Measurements from ENCODE around the gene RARRES1.
A peak's percentile ranks its signal among the peaks of the same experiment; 100 is the strongest.

Gene RARRES1

DNA sequence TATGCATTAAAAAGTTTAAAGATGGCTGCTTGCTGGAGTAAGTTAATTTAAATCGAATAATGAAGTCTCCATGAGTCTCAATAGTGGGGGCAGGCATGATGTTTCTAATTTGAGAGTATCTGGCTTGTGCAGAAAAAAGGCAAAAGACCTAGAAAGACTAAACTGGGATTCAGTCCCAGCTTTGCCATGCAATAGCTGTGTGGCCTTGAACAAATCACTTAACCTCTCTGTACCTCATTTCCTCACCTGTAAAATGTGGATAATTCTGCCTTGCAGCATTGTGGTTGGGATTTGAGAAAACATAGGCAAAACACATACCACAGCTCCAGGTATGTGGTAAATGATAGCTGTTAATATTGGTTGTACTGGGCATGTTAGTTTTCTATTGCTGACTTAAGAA, 68.4 kb downstream of the RARRES1 start:
- no peaks in the 10 kb centered on the region for H3K4me1 ChIP-seq (ENCODE audit: low read length)
- H2AFZ ChIP-seq (ENCODE audit: low read length): no peak overlapping the region
- H3K9me2 ChIP-seq (replicated peaks; ENCODE audit: insufficient read depth, low read length): no peaks in the 10 kb centered on the region
- H3K4me2 ChIP-seq (ENCODE audit: low read depth, low read length): no peak overlapping the region
- no peaks in the 10 kb centered on the region for H3K27me3 ChIP-seq (replicated peaks; ENCODE audit: insufficient read depth, low read length)
- TF ChIP-seq, protein P1, sequence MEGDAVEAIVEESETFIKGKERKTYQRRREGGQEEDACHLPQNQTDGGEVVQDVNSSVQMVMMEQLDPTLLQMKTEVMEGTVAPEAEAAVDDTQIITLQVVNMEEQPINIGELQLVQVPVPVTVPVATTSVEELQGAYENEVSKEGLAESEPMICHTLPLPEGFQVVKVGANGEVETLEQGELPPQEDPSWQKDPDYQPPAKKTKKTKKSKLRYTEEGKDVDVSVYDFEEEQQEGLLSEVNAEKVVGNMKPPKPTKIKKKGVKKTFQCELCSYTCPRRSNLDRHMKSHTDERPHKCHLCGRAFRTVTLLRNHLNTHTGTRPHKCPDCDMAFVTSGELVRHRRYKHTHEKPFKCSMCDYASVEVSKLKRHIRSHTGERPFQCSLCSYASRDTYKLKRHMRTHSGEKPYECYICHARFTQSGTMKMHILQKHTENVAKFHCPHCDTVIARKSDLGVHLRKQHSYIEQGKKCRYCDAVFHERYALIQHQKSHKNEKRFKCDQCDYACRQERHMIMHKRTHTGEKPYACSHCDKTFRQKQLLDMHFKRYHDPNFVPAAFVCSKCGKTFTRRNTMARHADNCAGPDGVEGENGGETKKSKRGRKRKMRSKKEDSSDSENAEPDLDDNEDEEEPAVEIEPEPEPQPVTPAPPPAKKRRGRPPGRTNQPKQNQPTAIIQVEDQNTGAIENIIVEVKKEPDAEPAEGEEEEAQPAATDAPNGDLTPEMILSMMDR (IDR thresholded peaks at IDR 0.05; ENCODE audit: low read length): no peak
- no peak for TF ChIP-seq EZH2phosphoT487 (IDR thresholded peaks at IDR 0.05; ENCODE audit: low read length)
- no peak for TF ChIP-seq EZH2 (optimal IDR thresholded peaks at IDR 0.05; ENCODE audit: low read depth, low read length)
- no peak for DNase-seq
- no peak overlapping the region for H3K4me3 ChIP-seq (ENCODE audit: low read length)
- no peak overlapping the region for H3K9ac ChIP-seq (ENCODE audit: low read length)
- no peak overlapping the region for H3K27ac ChIP-seq (ENCODE audit: low read length)
- H3F3A ChIP-seq (ENCODE audit: insufficient read depth, low read length): no peaks in the 10 kb centered on the region
- no peaks in the 10 kb centered on the region for H3K9me3 ChIP-seq (replicated peaks; ENCODE audit: insufficient read depth, low read length)
- no peaks in the 10 kb centered on the region for H4K20me1 ChIP-seq (ENCODE audit: insufficient read depth, low read length)
- H3K79me2 ChIP-seq (ENCODE audit: low read length): no peaks in the 10 kb centered on the region; the same call in 1 of the 2 replicates
- H3K36me3 ChIP-seq (replicated peaks; ENCODE audit: insufficient read depth, low read length): peaks cover 27% of the 10 kb centered on the region

DNA sequence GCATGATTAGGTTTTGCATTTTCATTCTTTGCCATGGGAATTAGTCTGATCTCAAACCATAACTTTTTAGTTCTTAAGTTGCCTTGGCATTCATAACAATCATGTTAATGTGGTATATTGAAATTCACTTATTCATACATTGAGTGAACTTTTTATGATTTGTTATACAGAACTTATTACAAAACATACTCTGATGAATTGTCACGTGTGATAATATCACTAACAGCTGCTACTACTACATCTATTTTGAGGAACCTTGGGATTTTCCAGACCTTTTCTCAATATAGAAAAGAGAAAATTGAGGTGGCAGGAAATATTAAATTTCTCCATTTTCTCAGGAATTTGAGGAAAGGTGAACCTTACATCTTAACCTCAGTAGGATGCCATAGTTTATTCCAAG, 69.0 kb downstream of the RARRES1 start:
- no peaks in the 10 kb centered on the region for H3K9me3 ChIP-seq (replicated peaks; ENCODE audit: insufficient read depth, low read length)
- no peaks in the 10 kb centered on the region; the same call in 1 of the 2 replicates for H3K79me2 ChIP-seq (ENCODE audit: low read length)
- H3K4me3 ChIP-seq (ENCODE audit: low read length): no peak overlapping the region
- no peaks in the 10 kb centered on the region for H3K4me1 ChIP-seq (ENCODE audit: low read length)
- no peak overlapping the region for H3K27ac ChIP-seq (ENCODE audit: low read length)
- H4K20me1 ChIP-seq (ENCODE audit: insufficient read depth, low read length): no peaks in the 10 kb centered on the region
- no peaks in the 10 kb centered on the region for H3F3A ChIP-seq (ENCODE audit: insufficient read depth, low read length)
- TF ChIP-seq, protein P1 (IDR thresholded peaks at IDR 0.05; ENCODE audit: low read length): no peak
- TF ChIP-seq EZH2phosphoT487 (IDR thresholded peaks at IDR 0.05; ENCODE audit: low read length) (no peak), EZH2 (optimal IDR thresholded peaks at IDR 0.05; ENCODE audit: low read depth, low read length) (no peak)
- H3K4me2 ChIP-seq (ENCODE audit: low read depth, low read length): no peak overlapping the region
- H3K9ac ChIP-seq (ENCODE audit: low read length): no peak overlapping the region
- no peaks in the 10 kb centered on the region for H3K9me2 ChIP-seq (replicated peaks; ENCODE audit: insufficient read depth, low read length)
- peaks cover 28% of the 10 kb centered on the region for H3K36me3 ChIP-seq (replicated peaks; ENCODE audit: insufficient read depth, low read length)
- no peak for DNase-seq
- no peaks in the 10 kb centered on the region for H3K27me3 ChIP-seq (replicated peaks; ENCODE audit: insufficient read depth, low read length)
- no peak overlapping the region for H2AFZ ChIP-seq (ENCODE audit: low read length)

DNA sequence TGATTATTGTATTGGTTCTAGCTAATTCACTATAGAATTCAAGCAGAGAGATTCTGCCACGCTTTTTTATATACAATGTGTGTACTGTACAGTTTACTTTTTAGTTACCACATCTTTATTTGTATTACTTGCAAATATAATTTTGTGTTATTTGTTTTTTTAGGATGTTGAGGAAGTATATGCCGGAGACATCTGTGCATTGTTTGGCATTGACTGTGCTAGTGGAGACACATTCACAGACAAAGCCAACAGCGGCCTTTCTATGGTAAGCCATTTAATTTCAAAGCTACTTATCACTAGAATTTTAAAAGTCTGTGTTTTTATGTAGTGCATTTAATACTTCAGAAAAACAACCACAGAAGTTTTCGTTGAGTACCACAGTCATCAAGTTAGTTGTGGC, 71.5 kb downstream of the RARRES1 start:
- Histone ChIP-seq H3K4me3 (ENCODE audit: low read length) (no peak overlapping the region), H3K9me2 (replicated peaks; ENCODE audit: insufficient read depth, low read length) (no peaks in the 10 kb centered on the region), H2AFZ (ENCODE audit: low read length) (no peak overlapping the region), H4K20me1 (ENCODE audit: insufficient read depth, low read length) (no peaks in the 10 kb centered on the region), H3K27ac (ENCODE audit: low read length) (no peak overlapping the region), H3K9me3 (replicated peaks; ENCODE audit: insufficient read depth, low read length) (no peaks in the 10 kb centered on the region), H3K27me3 (replicated peaks; ENCODE audit: insufficient read depth, low read length) (no peaks in the 10 kb centered on the region), H3F3A (ENCODE audit: insufficient read depth, low read length) (no peaks in the 10 kb centered on the region), H3K4me1 (ENCODE audit: low read length) (no peaks in the 10 kb centered on the region), H3K36me3 (replicated peaks; ENCODE audit: insufficient read depth, low read length) (peaks cover 21% of the 10 kb centered on the region), H3K79me2 (ENCODE audit: low read length) (no peaks in the 10 kb centered on the region; the same call in 1 of the 2 replicates), H3K4me2 (ENCODE audit: low read depth, low read length) (no peak overlapping the region), H3K9ac (ENCODE audit: low read length) (no peak overlapping the region)
- no peak for TF ChIP-seq EZH2 (optimal IDR thresholded peaks at IDR 0.05; ENCODE audit: low read depth, low read length)
- DNase-seq: no peak

DNA sequence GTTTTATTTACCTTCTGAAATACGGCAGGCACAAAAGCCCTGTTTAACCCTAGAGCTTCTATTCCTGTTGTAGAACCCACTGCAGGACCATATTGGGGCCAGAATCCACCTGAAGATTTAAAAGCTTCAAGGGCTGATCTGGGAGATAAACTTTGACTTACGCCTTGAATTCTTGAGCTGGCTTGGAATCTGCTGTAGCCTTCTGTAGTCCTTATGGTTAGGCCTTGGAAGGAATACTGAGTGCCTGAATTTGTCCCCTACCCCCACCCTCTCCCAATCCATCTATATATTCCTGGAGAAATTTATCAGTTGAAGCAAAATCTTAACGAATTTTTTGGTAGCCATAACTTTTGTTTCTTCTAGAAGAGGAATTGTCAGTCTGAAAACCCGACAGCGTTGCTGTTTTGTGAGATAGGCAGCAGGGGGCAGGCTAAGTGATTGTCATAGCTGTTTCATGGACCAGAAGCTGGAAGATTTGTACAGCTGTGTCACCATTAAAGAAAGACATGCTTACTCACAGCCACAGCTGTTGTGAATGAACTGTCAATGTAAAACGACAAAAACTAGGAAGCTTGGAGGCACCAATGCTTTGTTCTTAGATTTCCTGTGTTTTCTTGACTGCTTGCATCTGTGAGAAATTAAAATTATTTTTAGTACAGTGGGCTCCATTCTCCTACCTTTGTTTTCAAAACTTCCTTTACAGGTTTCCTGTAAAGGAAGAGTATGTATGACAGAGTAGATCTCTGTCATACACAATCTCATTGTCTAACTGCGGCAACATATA, 72.6 kb downstream of the RARRES1 start:
- Histone ChIP-seq H3K36me3 (replicated peaks; ENCODE audit: insufficient read depth, low read length) (peaks cover 22% of the 10 kb centered on the region), H3K27ac (ENCODE audit: low read length) (no peak overlapping the region), H2AFZ (ENCODE audit: low read length) (no peak overlapping the region), H3K4me2 (ENCODE audit: low read depth, low read length) (no peak overlapping the region), H3K9ac (ENCODE audit: low read length) (no peak overlapping the region), H3K79me2 (ENCODE audit: low read length) (no peaks in the 10 kb centered on the region; the same call in 1 of the 2 replicates), H3F3A (ENCODE audit: insufficient read depth, low read length) (no peaks in the 10 kb centered on the region), H3K27me3 (replicated peaks; ENCODE audit: insufficient read depth, low read length) (no peaks in the 10 kb centered on the region), H3K9me2 (replicated peaks; ENCODE audit: insufficient read depth, low read length) (no peaks in the 10 kb centered on the region), H4K20me1 (ENCODE audit: insufficient read depth, low read length) (no peaks in the 10 kb centered on the region), H3K4me3 (ENCODE audit: low read length) (no peak overlapping the region), H3K4me1 (ENCODE audit: low read length) (no peaks in the 10 kb centered on the region), H3K9me3 (replicated peaks; ENCODE audit: insufficient read depth, low read length) (no peaks in the 10 kb centered on the region)
- TF ChIP-seq, protein P1 (IDR thresholded peaks at IDR 0.05; ENCODE audit: low read length): peak; percentile 78
- TF ChIP-seq EZH2phosphoT487 (IDR thresholded peaks at IDR 0.05; ENCODE audit: low read length): no peak
- peak; percentile 75 for DNase-seq

Data from MM.1S (cell line).